T-helper 2 cell treated with Interferon-gamma antibody and Interleukin-4, amounts not matched to agents 5 μg/mL and 100 μg/mL, for 36 hours (primary cell): ENCODE measurements around the gene SREBF2.

ENCODE experiments used
- DNase-seq: peaks from one replicate; pipeline ENCODE4 v3.0.0; 2021; ENCODE audit warnings: low spot score
- H3K27ac Mint-ChIP-seq: one replicate; pipeline ENCODE4 v1.8.0; 2021; ENCODE audit warnings: mild to moderate bottlenecking, mixed read lengths
- H3K27me3 Mint-ChIP-seq: one replicate; pipeline ENCODE4 v1.8.0; 2021; ENCODE audit warnings: low read depth, mixed read lengths
- H3K36me3 Mint-ChIP-seq: one replicate; pipeline ENCODE4 v1.8.0; 2021; ENCODE audit warnings: low read depth, mixed read lengths
- H3K4me1 Mint-ChIP-seq: one replicate; pipeline ENCODE4 v1.8.0; 2021; ENCODE audit warnings: low read depth, mixed read lengths
- H3K4me3 Mint-ChIP-seq: one replicate; pipeline ENCODE4 v1.8.0; 2022; ENCODE audit warnings: mild to moderate bottlenecking, moderate library complexity, mixed read lengths
- H3K9me3 Mint-ChIP-seq: one replicate; pipeline ENCODE4 v1.8.0; 2021; ENCODE audit warnings: mixed read lengths

The SREBF2 gene

DNA sequence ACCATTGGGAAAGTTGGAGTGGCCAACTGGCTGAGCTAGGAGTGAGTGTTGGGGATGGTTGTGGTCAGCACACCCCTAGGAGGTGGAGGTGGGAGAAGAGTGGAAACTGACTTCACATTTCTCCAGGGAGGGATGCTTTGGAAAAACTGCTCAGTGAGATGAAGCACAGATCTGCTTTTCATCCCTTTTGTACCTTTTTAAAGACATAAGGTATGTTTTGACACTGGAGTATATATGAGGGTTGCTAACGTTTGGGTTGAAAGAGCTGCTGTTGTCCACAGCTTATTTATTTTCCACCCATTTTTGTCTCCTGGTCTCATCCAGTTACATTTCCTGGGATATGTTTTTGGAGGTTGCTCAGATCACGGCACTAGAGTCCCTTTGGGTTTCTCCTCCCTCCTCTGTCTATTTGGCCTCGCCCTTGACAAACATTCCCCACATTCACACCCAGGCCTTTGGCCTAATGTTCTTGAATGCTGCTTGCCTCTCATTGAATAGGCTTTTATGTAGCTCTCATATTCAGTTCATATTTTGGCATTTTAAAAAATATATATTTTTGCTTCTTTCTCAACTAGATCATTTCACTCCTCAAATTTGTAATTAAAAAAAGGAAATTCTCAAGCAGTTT, 8.3 kb downstream of the SREBF2 start:
- Mint-ChIP-seq H3K4me3 (no peak overlapping the region), H3K36me3 (peaks cover 56% of the 10 kb centered on the region), H3K4me1 (peaks cover 61% of the 10 kb centered on the region), H3K9me3 (no peaks in the 10 kb centered on the region), H3K27me3 (no peaks in the 10 kb centered on the region), H3K27ac (peak overlapping the region; percentile 13)
- DNase-seq = no peak

GRCh38 chr22:41842996-41843970, 10.4 kb downstream of the SREBF2 start:
- Mint-ChIP-seq H3K27me3 (no peaks in the 10 kb centered on the region), H3K9me3 (no peaks in the 10 kb centered on the region), H3K4me3 (no peak overlapping the region), H3K4me1 (peaks cover 59% of the 10 kb centered on the region), H3K36me3 (peaks cover 42% of the 10 kb centered on the region), H3K27ac (no peak overlapping the region)
- peak; percentile 33 for DNase-seq

DNA sequence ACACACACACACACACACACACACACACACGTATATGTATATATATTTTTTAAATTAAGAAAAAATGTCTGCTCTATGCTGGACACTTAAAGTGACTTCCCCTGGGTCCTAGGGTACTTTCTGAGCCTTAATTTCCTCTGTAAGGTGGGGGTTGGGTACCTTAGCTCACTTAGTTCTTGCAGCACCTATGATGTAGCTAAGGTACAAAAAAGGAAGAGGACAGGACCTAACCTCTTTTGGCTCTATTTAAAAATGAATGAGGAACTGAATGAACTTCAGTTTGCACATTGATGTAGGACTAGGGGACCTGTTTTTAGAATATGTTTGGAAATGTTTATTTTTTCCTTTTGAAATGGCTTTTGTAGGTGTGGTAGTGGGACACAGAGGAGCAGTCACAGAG, 11.1 kb downstream of the SREBF2 start:
- peaks cover 36% of the 10 kb centered on the region for H3K36me3 Mint-ChIP-seq
- peaks cover 61% of the 10 kb centered on the region for H3K4me1 Mint-ChIP-seq
- H3K27ac Mint-ChIP-seq = peak overlapping the region; percentile 42
- no peak overlapping the region for H3K4me3 Mint-ChIP-seq
- DNase-seq = no peak
- H3K9me3 Mint-ChIP-seq = no peaks in the 10 kb centered on the region
- H3K27me3 Mint-ChIP-seq = no peaks in the 10 kb centered on the region

- H3K36me3 Mint-ChIP-seq = peaks cover 35% of the 10 kb centered on the region
- no peaks in the 10 kb centered on the region for H3K9me3 Mint-ChIP-seq
- peaks cover 58% of the 10 kb centered on the region for H3K4me1 Mint-ChIP-seq
- H3K27ac Mint-ChIP-seq = no peak overlapping the region
- H3K27me3 Mint-ChIP-seq = no peaks in the 10 kb centered on the region
- no peak for DNase-seq
- no peak overlapping the region for H3K4me3 Mint-ChIP-seq
These were observed 11.6 kb downstream of the SREBF2 start for GRCh38 chr22:41844513-41844912.

- H3K27ac Mint-ChIP-seq = peak overlapping the region; percentile 73
- no peak for DNase-seq
- H3K36me3 Mint-ChIP-seq = peaks cover 31% of the 10 kb centered on the region
- peaks cover 52% of the 10 kb centered on the region for H3K4me1 Mint-ChIP-seq
- no peaks in the 10 kb centered on the region for H3K9me3 Mint-ChIP-seq
- no peaks in the 10 kb centered on the region for H3K27me3 Mint-ChIP-seq
- no peak overlapping the region for H3K4me3 Mint-ChIP-seq
These were observed 12.7 kb downstream of the SREBF2 start for GRCh38 chr22:41845380-41846267.

GRCh38 chr22:41846268-41846987, 13.5 kb downstream of the SREBF2 start:
- no peak for DNase-seq
- H3K9me3 Mint-ChIP-seq = no peaks in the 10 kb centered on the region
- H3K4me1 Mint-ChIP-seq = peaks cover 45% of the 10 kb centered on the region
- H3K36me3 Mint-ChIP-seq = peaks cover 27% of the 10 kb centered on the region
- no peak overlapping the region for H3K4me3 Mint-ChIP-seq
- peak overlapping the region; percentile 27 for H3K27ac Mint-ChIP-seq
- no peaks in the 10 kb centered on the region for H3K27me3 Mint-ChIP-seq

DNA sequence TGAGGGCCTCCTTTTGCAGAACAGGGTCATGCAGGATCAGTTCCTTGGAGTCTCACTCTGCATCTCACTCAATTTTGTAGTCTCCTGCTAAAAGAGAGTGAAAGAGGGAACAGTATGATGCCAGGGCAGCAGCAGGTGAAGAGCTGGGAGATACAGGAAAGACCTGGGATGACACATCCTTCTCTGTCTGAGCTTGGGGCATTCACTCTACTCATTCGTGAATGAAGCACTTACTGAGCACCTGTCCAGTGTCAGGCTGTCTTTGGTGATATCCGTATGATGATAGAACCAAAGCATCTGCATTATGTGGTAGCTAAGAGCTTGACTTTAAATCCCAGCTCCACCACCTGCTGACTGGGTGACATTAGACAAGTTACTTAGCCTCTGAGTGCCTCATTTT, 14.4 kb downstream of the SREBF2 start:
- Mint-ChIP-seq H3K9me3 (no peaks in the 10 kb centered on the region), H3K27ac (no peak overlapping the region), H3K4me1 (peaks cover 41% of the 10 kb centered on the region), H3K27me3 (no peaks in the 10 kb centered on the region), H3K36me3 (peaks cover 27% of the 10 kb centered on the region), H3K4me3 (no peak overlapping the region)
- DNase-seq = no peak

GRCh38 chr22:41848468-41848867, 15.6 kb downstream of the SREBF2 start:
- peak overlapping the region; percentile 29 for H3K27ac Mint-ChIP-seq
- no peaks in the 10 kb centered on the region for H3K27me3 Mint-ChIP-seq
- DNase-seq = no peak
- H3K9me3 Mint-ChIP-seq = no peaks in the 10 kb centered on the region
- peaks cover 39% of the 10 kb centered on the region for H3K4me1 Mint-ChIP-seq
- H3K4me3 Mint-ChIP-seq = no peak overlapping the region
- peaks cover 25% of the 10 kb centered on the region for H3K36me3 Mint-ChIP-seq

DNA sequence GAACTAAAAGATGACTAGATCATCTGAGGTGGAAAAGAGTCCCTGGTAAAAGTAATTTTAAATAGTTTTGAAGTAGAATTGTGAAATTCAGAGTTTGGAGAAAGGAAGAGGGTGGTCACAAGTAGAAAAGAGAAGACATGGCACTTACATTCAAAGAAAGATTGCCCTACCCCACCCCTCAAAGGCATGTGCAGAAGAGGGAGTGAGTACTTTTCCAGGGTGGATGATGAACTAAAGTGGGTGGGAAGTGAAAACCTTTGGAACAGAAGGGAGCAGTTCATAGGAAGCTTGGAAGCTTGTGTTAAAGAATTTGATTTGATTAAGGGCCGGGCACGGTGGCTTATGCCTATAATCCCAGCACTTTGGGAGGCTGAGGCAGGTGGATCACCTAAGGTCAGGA, 23.6 kb downstream of the SREBF2 start:
- H3K9me3 Mint-ChIP-seq = no peaks in the 10 kb centered on the region
- H3K4me1 Mint-ChIP-seq = peaks cover 55% of the 10 kb centered on the region
- peak overlapping the region; percentile 84 for H3K27ac Mint-ChIP-seq

DNA sequence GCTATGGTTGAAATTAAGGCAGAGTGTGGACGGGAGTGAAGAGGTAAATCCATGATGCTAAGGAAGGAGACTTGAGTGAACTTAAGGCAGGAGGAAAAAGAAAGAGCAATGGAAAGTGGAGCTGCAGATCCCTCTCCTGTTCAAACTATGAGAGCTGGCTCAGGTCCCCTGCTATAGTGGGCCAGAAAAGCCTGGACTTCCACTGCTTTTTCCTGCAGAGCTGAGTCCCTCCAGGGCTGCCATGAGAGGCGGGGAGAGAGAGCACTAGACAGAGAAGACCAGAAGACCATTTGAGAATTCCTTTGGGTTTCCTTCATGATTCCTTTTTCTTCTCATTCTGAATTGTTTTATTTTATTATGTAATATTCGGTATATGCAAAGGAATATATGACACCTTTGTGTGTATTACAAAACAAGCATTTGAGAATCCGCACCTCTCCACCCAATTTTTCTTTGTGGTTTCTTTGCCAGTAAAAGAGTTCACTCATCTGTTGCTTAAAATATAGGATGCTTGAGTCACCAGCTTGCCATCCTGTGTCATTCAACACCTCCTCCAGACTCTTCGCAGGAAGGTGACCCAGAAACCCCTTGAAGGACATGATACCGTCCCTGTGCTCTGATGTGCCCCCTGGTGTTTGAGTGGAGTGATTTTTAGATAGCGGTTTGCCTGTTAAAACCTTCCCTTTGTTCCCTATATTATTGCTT, 24.4 kb downstream of the SREBF2 start:
- H3K27ac Mint-ChIP-seq = peak overlapping the region; percentile 84
- H3K4me3 Mint-ChIP-seq = peak overlapping the region; percentile 44
- DNase-seq = peak; percentile 84
- H3K36me3 Mint-ChIP-seq = peaks cover 22% of the 10 kb centered on the region
- H3K4me1 Mint-ChIP-seq = peaks cover 58% of the 10 kb centered on the region
- no peaks in the 10 kb centered on the region for H3K27me3 Mint-ChIP-seq
- H3K9me3 Mint-ChIP-seq = no peaks in the 10 kb centered on the region

More for the DNA sequence above, 23.6 kb downstream of the SREBF2 start:
- peaks cover 24% of the 10 kb centered on the region for H3K36me3 Mint-ChIP-seq
- H3K27me3 Mint-ChIP-seq = no peaks in the 10 kb centered on the region
- DNase-seq = no peak
- peak overlapping the region; percentile 30 for H3K4me3 Mint-ChIP-seq

GRCh38 chr22:41857860-41858199, 24.9 kb downstream of the SREBF2 start:
- no peaks in the 10 kb centered on the region for H3K27me3 Mint-ChIP-seq

DNA sequence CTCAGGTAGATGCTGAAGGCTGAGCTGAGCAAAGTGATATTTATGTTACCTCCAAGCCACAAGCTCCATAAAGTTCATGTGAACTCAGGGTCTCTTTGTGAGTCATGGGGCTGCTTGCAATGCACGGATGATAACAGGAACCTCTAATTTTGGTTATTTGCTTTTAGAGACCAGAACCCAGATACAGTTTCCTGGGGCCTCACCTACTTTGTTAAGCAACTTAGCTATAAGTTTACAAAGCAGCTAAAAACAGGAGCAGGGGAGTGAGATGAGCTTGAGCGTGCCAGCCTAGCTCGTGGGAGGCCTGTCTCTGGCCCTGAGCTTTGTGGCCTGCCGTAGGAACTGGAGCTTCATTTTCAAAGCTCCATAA, 29.2 kb downstream of the SREBF2 start:
- H3K27ac Mint-ChIP-seq = peak overlapping the region; percentile 78
- H3K9me3 Mint-ChIP-seq = no peaks in the 10 kb centered on the region
- H3K4me3 Mint-ChIP-seq = peak overlapping the region; percentile 47
- peaks cover 51% of the 10 kb centered on the region for H3K4me1 Mint-ChIP-seq
- DNase-seq = peak; percentile 65
- peaks cover 19% of the 10 kb centered on the region for H3K36me3 Mint-ChIP-seq
- H3K27me3 Mint-ChIP-seq = no peaks in the 10 kb centered on the region

More at GRCh38 chr22:41857860-41858199, 24.9 kb downstream of the SREBF2 start:
- no peak for DNase-seq
- Mint-ChIP-seq H3K4me1 (peaks cover 62% of the 10 kb centered on the region), H3K9me3 (no peaks in the 10 kb centered on the region), H3K4me3 (peak overlapping the region; percentile 44), H3K36me3 (peaks cover 20% of the 10 kb centered on the region), H3K27ac (peak overlapping the region; percentile 81)
